Ovary (tissue), 9 donors: ENCODE results near the gene ANAPC15. TPM values are rescaled to one million over a fixed set of nuclear protein-coding genes. Genes with fewer than 3 reads are reported as not detected.

Experiments used
- DNase-seq, 5 donors: peaks; one replicate each; pipeline ENCODE4 v3.0.0-alpha.2; 2019 to 2020
- H3K27ac ChIP-seq, 2 donors: fragments of 200-600 bp; one replicate each; pipeline versions ENCODE4 v1.5.1 to v1.8.0; 2019 to 2022
- H3K27me3 ChIP-seq: fragments of 200-600 bp; one replicate; pipeline ENCODE4 v1.8.0; 2022
- H3K36me3 ChIP-seq: fragments of 200-600 bp; sonication (generic); one replicate; pipeline ENCODE4 v1.5.1; 2019
- H3K4me1 ChIP-seq: one replicate; pipeline ENCODE4 v1.8.1; 2013; ENCODE audit warnings: mild to moderate bottlenecking, moderate library complexity; ENCODE audit not compliant: insufficient read depth
- H3K4me3 ChIP-seq: fragments of 200-600 bp; sonication (generic); one replicate; pipeline ENCODE4 v1.5.1; 2017
- H3K9me3 ChIP-seq, 2 donors: fragments of 200-600 bp in 1 of 2; sonication (generic) in 1 of 2; one replicate each; pipeline versions ENCODE4 v1.5.1 to v1.8.1; 2013 to 2019; ENCODE audit warnings: mild to moderate bottlenecking in 1 of 2, moderate library complexity in 1 of 2
- CTCF ChIP-seq, 3 donors: fragments of 450-650 bp in 2 of 3; fragments of 200-600 bp in 1 of 3; IDR thresholded peaks; one replicate each; pipeline versions ENCODE4 v1.5.1 to v1.8.0; 2016 to 2022; ENCODE audit warnings: antibody characterized with exemption in 3 of 3, mild to moderate bottlenecking in 1 of 3
- EP300 ChIP-seq: sonication (generic); formaldehyde crosslinking; IDR thresholded peaks from one replicate; pipeline ENCODE4 v1.6.1; 2017; ENCODE audit warnings: antibody characterized with exemption
- POLR2A ChIP-seq: fragments of 450-650 bp; IDR thresholded peaks from one replicate; pipeline ENCODE4 v1.6.1; 2017; ENCODE audit warnings: antibody characterized with exemption, mild to moderate bottlenecking, moderate library complexity
- WGBS, 3 donors: extraction: QIAGEN DNeasy Blood & Tissue Kit in 1 of 3; methylation state at CpG; one replicate each; pipeline versions ENCODE4 v1.1.5 to v1.1.7; 2013 to 2017; 5-methylcytosine and 5-hydroxymethylcytosine counted together
- intact Hi-C, 4 donors: fragments of 100-400 bp; cut with DNase I; formaldehyde crosslinking; loops; one replicate each; pipeline versions ENCODE4 v1.11.0 to v1.15.1; 2022 to 2023
- polyA plus RNA-seq, 2 donors: library from polyadenylated mRNA; stranded (reverse); fragments of 200-250 nt in 1 of 2; fragments of 350-450 nt in 1 of 2; fragmentation: Illumina TruSeq in 1 of 2; extraction: RNeasy Lipid Tissue Mini Kit (QIAGEN cat#74804) in 1 of 2; gene quantifications; one replicate each; pipeline ENCODE4 v1.2.3, GENCODE V29; 2013 to 2014
- total RNA-seq, 7 donors: library from RNA; depleted of rRNA in 2 of 7; stranded (reverse); fragments of >200 nt in 2 of 7; fragmentation: NEBNext Ultra II Directional in 3 of 7; extraction: Animal tissue kit (Norgen Biotek cat#: 25700) in 3 of 7; gene quantifications; one replicate each; pipeline versions ENCODE4 v1.1.0 to v1.2.4, GENCODE V29; 2016 to 2023
- donor health status: DM: no; HTN: no; CAD: no; lungs with moderate emphysema.
- donor health status: DM: no; HTN: no; CAD: no.
- donor health status: Bipolar disorder and iron deficiency.
- donor health status: DM: yes; HTN: yes; CAD: no.
- donor health status: DM: no; HTN: no; CAD: no.
- donor health status: DM: yes; HTN: yes; CAD: no.

The ANAPC15 gene
- total and polyA plus RNA-seq, 9 donors, result 11.1 to 44.4 (median 23.9) TPM

GRCh38 chr11:72141066-72141465 lies 28.6 kb upstream of the ANAPC15 start:
- intact Hi-C loops, result no loop called here
- TF ChIP-seq CTCF (IDR thresholded peaks at IDR 0.05) (no peak), POLR2A (no peak), EP300 (no peak)

GRCh38 chr11:72140661-72141060 lies 28.2 kb upstream of the ANAPC15 start:
- TF ChIP-seq POLR2A, result no peak
- TF ChIP-seq EP300, result no peak
- TF ChIP-seq CTCF (IDR thresholded peaks at IDR 0.05), result no peak
- DNase-seq, result no peak

More at GRCh38 chr11:72141066-72141465, 28.6 kb upstream of the ANAPC15 start:
- DNase-seq, result no peak
- Histone ChIP-seq H3K36me3 (no peaks in the 10 kb centered on the region), H3K4me1 (no peaks in the 10 kb centered on the region), H3K4me3 (no peak overlapping the region), H3K27me3 (no peaks in the 10 kb centered on the region), H3K27ac (no peak overlapping the region), H3K9me3 (no peaks in the 10 kb centered on the region)
- 63 to 69% (median 64%) methylated on average over 3 of the region's 3 CpGs for WGBS, 3 donors

GRCh38 chr11:72139500-72139899 lies 27.0 kb upstream of the ANAPC15 start:
- intact Hi-C loops, result loop anchor here in 1 of 4 donors (10.0 kb wide), 1 partner anchor 165 kb away; no protein-coding TSS in a partner anchor
- no peak for DNase-seq
- Histone ChIP-seq H3K27ac (no peak overlapping the region), H3K36me3 (no peaks in the 10 kb centered on the region), H3K4me3 (no peak overlapping the region), H3K9me3 (no peaks in the 10 kb centered on the region), H3K4me1 (no peaks in the 10 kb centered on the region), H3K27me3 (no peaks in the 10 kb centered on the region)
- TF ChIP-seq EP300, result no peak
- no peak for TF ChIP-seq POLR2A
- no peak for TF ChIP-seq CTCF (IDR thresholded peaks at IDR 0.05)
- 71 to 76% (median 71%) methylated on average over 11 of the region's 11 CpGs for WGBS, 3 donors

More at GRCh38 chr11:72140661-72141060, 28.2 kb upstream of the ANAPC15 start:
- Histone ChIP-seq H3K27ac (no peak overlapping the region), H3K27me3 (no peaks in the 10 kb centered on the region), H3K36me3 (no peaks in the 10 kb centered on the region), H3K9me3 (no peaks in the 10 kb centered on the region), H3K4me1 (no peaks in the 10 kb centered on the region), H3K4me3 (no peak overlapping the region)
- intact Hi-C loops, result no loop called here
- WGBS, 3 donors, result 88 to 100% (median 91%) methylated on average over 2 of the region's 2 CpGs

GRCh38 chr11:72138821-72139390 lies 26.4 kb upstream of the ANAPC15 start:
- WGBS, 3 donors, result 64 to 68% (median 67%) methylated on average over 12 of the region's 12 CpGs
- TF ChIP-seq CTCF (IDR thresholded peaks at IDR 0.05), result no peak
- no peak for TF ChIP-seq POLR2A
- TF ChIP-seq EP300, result no peak

More at GRCh38 chr11:72138821-72139390, 26.4 kb upstream of the ANAPC15 start:
- no peak for DNase-seq
- Histone ChIP-seq H3K4me1 (no peaks in the 10 kb centered on the region), H3K27me3 (no peaks in the 10 kb centered on the region), H3K27ac (no peak overlapping the region), H3K4me3 (no peak overlapping the region), H3K9me3 (no peaks in the 10 kb centered on the region), H3K36me3 (no peaks in the 10 kb centered on the region)
- intact Hi-C loops, result loop anchor here in 1 of 4 donors (10.0 kb wide), 1 partner anchor 164 kb away; no protein-coding TSS in a partner anchor
